ENCODE measurements around the gene GALK1. TPM values are rescaled to one million over a fixed set of nuclear protein-coding genes. Genes with fewer than 3 reads are reported as not detected.

The GALK1 gene
- total and polyA plus RNA-seq, 4 donors = 23.0 to 70.5 (median 44.0) TPM

DNA sequence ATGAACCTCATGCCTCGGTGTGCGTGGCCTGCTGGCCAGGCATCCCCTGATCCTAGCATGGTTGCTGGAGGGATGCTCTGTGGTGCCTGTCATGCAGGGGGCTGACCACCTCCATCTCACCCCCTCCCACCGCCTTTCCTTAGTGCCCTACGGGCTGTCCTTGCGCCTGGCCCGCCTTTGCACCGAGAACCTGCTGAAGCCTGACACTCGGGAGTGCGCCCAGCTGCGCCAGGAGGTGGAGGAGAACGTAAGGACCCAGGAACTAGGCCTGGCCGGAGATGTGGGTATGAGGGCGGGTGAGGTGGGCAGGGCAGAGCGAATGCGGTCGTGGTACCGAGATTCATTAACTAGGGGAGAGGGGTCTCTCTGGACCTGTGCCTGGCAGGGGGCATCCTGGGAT, 24.8 kb downstream of the GALK1 start:
- peaks cover 0 to 19% (median 0%) of the 10 kb centered on the region in 4 donors for H3K36me3 ChIP-seq (ENCODE audit: control insufficient read depth in 4 of 4, insufficient read depth in 4 of 4, low read length in 4 of 4)
- H3K4me1 ChIP-seq (ENCODE audit: control insufficient read depth in 5 of 5, insufficient read depth in 5 of 5, low read length in 5 of 5) = no peaks in the 10 kb centered on the region
- H3K4me3 ChIP-seq = no peak overlapping the region
- H3K27me3 ChIP-seq (ENCODE audit: control insufficient read depth in 3 of 3, insufficient read depth in 3 of 3, low read length in 2 of 3) = no peaks in the 10 kb centered on the region
- DNase-seq = no peak
- no peak overlapping the region for H3K27ac ChIP-seq (ENCODE audit: low read depth in 1 of 2, low read length in 1 of 2)
- H3K9ac ChIP-seq (ENCODE audit: insufficient read depth in 1 of 2, low read length in 2 of 2) = no peak overlapping the region
- H3K9me3 ChIP-seq (ENCODE audit: control insufficient read depth in 4 of 4, insufficient read depth in 3 of 4, low read length in 3 of 4) = no peaks in the 10 kb centered on the region
- ATAC-seq (ENCODE audit: insufficient read depth, low FRiP score) = no peak
- TF ChIP-seq, protein P1, sequence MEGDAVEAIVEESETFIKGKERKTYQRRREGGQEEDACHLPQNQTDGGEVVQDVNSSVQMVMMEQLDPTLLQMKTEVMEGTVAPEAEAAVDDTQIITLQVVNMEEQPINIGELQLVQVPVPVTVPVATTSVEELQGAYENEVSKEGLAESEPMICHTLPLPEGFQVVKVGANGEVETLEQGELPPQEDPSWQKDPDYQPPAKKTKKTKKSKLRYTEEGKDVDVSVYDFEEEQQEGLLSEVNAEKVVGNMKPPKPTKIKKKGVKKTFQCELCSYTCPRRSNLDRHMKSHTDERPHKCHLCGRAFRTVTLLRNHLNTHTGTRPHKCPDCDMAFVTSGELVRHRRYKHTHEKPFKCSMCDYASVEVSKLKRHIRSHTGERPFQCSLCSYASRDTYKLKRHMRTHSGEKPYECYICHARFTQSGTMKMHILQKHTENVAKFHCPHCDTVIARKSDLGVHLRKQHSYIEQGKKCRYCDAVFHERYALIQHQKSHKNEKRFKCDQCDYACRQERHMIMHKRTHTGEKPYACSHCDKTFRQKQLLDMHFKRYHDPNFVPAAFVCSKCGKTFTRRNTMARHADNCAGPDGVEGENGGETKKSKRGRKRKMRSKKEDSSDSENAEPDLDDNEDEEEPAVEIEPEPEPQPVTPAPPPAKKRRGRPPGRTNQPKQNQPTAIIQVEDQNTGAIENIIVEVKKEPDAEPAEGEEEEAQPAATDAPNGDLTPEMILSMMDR (IDR thresholded peaks at IDR 0.05; ENCODE audit: control extremely low read depth, extremely low read depth) = no peak
- 94 to 98% methylated on average over 17 of the region's 17 CpGs for WGBS, 2 donors

DNA sequence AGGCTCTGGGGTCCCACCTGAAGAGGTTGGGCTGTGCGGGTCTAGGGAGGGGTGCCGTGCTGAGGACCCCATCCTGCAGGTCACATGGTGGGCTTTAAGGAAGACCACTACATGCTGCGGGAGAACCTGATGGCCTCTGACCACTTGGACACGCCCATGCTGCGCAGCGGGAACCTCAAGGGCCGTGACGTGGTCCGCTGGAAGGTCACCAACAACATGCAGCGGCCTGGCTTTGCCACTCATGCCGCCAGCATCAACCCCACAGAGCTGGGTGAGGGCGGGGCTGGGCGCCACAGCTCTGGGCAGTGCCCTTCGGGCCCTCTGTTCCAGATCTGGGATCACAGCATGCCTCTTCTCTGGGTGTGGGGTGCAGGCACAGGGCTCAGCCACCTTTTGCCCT, 25.2 kb downstream of the GALK1 start:
- ATAC-seq (ENCODE audit: insufficient read depth, low FRiP score) = no peak
- H3K27me3 ChIP-seq (ENCODE audit: control insufficient read depth in 3 of 3, insufficient read depth in 3 of 3, low read length in 2 of 3) = no peaks in the 10 kb centered on the region
- TF ChIP-seq, protein P1 (IDR thresholded peaks at IDR 0.05; ENCODE audit: control extremely low read depth, extremely low read depth) = no peak
- 93 to 95% methylated on average over 14 of the region's 14 CpGs for WGBS, 2 donors
- no peaks in the 10 kb centered on the region for H3K9me3 ChIP-seq (ENCODE audit: control insufficient read depth in 4 of 4, insufficient read depth in 3 of 4, low read length in 3 of 4)
- no peak overlapping the region for H3K27ac ChIP-seq (ENCODE audit: low read depth in 1 of 2, low read length in 1 of 2)
- H3K4me1 ChIP-seq (ENCODE audit: control insufficient read depth in 5 of 5, insufficient read depth in 5 of 5, low read length in 5 of 5) = no peaks in the 10 kb centered on the region
- H3K36me3 ChIP-seq (ENCODE audit: control insufficient read depth in 4 of 4, insufficient read depth in 4 of 4, low read length in 4 of 4) = peaks cover 0 to 19% (median 0%) of the 10 kb centered on the region in 4 donors
- no peak overlapping the region for H3K4me3 ChIP-seq
- DNase-seq = no peak
- H3K9ac ChIP-seq (ENCODE audit: insufficient read depth in 1 of 2, low read length in 2 of 2) = no peak overlapping the region

DNA sequence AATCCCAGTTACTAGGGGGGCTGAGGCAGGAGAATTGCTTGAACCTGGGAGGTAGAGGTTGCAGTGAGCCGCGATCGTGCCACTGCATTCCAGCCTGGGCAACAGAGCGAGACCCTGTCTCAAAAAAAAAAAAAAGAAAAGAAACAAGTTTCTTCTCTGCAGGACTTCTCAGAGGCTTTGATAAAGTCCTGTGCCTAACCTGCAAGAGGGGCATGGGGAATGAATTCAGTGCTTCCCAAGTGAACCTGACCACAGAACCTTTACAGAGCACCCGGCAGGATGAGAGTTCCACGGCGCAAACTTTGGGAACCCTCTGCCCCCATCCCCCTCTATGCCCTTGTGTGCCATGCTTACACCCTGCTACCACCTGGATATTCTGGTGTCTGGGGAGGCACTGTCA, 25.8 kb downstream of the GALK1 start:
- Histone ChIP-seq H3K27ac (ENCODE audit: low read depth in 1 of 2, low read length in 1 of 2) (no peak overlapping the region), H3K27me3 (ENCODE audit: control insufficient read depth in 3 of 3, insufficient read depth in 3 of 3, low read length in 2 of 3) (no peaks in the 10 kb centered on the region), H3K9me3 (ENCODE audit: control insufficient read depth in 4 of 4, insufficient read depth in 3 of 4, low read length in 3 of 4) (no peaks in the 10 kb centered on the region), H3K36me3 (ENCODE audit: control insufficient read depth in 4 of 4, insufficient read depth in 4 of 4, low read length in 4 of 4) (peaks cover 0 to 19% (median 0%) of the 10 kb centered on the region in 4 donors), H3K4me3 (no peak overlapping the region), H3K9ac (ENCODE audit: insufficient read depth in 1 of 2, low read length in 2 of 2) (no peak overlapping the region), H3K4me1 (ENCODE audit: control insufficient read depth in 5 of 5, insufficient read depth in 5 of 5, low read length in 5 of 5) (no peaks in the 10 kb centered on the region)
- DNase-seq = no peak
- WGBS, 2 donors = 93 to 97% methylated on average over 7 of the region's 7 CpGs
- TF ChIP-seq, protein P1 (IDR thresholded peaks at IDR 0.05; ENCODE audit: control extremely low read depth, extremely low read depth) = no peak
- no peak for ATAC-seq (ENCODE audit: insufficient read depth, low FRiP score)

DNA sequence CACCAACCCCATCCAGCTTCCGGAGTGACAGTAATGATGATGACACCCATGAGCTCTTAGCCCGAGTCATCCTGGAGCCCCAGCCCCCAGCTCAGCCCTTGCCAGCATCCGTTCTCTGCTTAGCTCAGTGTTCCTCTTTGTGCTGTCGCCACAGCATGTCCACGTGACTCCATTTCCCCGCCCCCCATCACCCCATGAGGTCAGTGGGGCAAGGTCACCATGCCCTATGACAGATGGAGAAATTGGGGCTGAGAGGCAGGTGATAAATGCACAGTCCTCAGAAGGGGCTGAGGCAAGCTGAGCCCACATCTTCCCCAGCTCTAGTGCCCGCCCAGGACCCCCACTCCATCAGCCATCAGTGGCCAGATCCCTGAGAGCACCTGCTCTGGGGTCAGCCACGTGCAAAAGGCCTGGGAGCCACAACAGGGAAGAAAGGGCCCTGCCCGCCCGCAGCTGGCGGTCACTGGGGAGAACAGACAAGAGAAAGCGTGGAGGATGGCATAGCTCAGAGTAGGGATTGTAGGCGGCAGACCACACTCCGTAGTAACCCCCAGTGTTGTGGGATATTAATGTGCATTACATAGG, 26.7 kb downstream of the GALK1 start:
- Histone ChIP-seq H3K27ac (ENCODE audit: low read depth in 1 of 2, low read length in 1 of 2) (no peak overlapping the region), H3K9ac (ENCODE audit: insufficient read depth in 1 of 2, low read length in 2 of 2) (no peak overlapping the region), H3K4me3 (no peak overlapping the region), H3K9me3 (ENCODE audit: control insufficient read depth in 4 of 4, insufficient read depth in 3 of 4, low read length in 3 of 4) (no peaks in the 10 kb centered on the region), H3K36me3 (ENCODE audit: control insufficient read depth in 4 of 4, insufficient read depth in 4 of 4, low read length in 4 of 4) (peaks cover 0 to 18% (median 0%) of the 10 kb centered on the region in 4 donors), H3K27me3 (ENCODE audit: control insufficient read depth in 3 of 3, insufficient read depth in 3 of 3, low read length in 2 of 3) (no peaks in the 10 kb centered on the region), H3K4me1 (ENCODE audit: control insufficient read depth in 5 of 5, insufficient read depth in 5 of 5, low read length in 5 of 5) (no peaks in the 10 kb centered on the region)
- WGBS, 2 donors = 49 to 68% methylated on average over 14 of the region's 14 CpGs
- DNase-seq (no peak), ATAC-seq (ENCODE audit: insufficient read depth, low FRiP score) (no peak)
- TF ChIP-seq, protein P1 (IDR thresholded peaks at IDR 0.05; ENCODE audit: control extremely low read depth, extremely low read depth) = no peak

All from lung (tissue), 12 donors.